Suprapubic skin (tissue), 4 donors: ENCODE results near the gene SPDYC. TPM values are rescaled to one million over a fixed set of nuclear protein-coding genes. Genes with fewer than 3 reads are reported as not detected.

Experiments used
- DNase-seq, 2 donors: peaks; one replicate each; pipeline ENCODE4 v3.0.0-alpha.2; 2019; ENCODE audit warnings: low spot score in 2 of 2
- H3K27ac ChIP-seq: fragments of 200-600 bp; sonication (generic); one replicate; pipeline ENCODE4 v1.5.1; 2019
- H3K27me3 ChIP-seq: fragments of 200-600 bp; sonication (generic); one replicate; pipeline ENCODE4 v1.5.1; 2019
- H3K36me3 ChIP-seq: fragments of 200-600 bp; sonication (generic); one replicate; pipeline ENCODE4 v1.5.1; 2019
- H3K4me1 ChIP-seq: fragments of 200-600 bp; sonication (generic); one replicate; pipeline ENCODE4 v1.5.1; 2019
- H3K4me3 ChIP-seq: fragments of 200-600 bp; sonication (generic); one replicate; pipeline ENCODE4 v1.5.1; 2019; ENCODE audit warnings: mild to moderate bottlenecking
- H3K9me3 ChIP-seq: fragments of 200-600 bp; sonication (generic); one replicate; pipeline ENCODE4 v1.5.1; 2019
- EP300 ChIP-seq: sonication (generic); formaldehyde crosslinking; IDR thresholded peaks from one replicate; pipeline ENCODE4 v1.6.1; 2017; ENCODE audit warnings: antibody characterized with exemption
- POLR2A ChIP-seq, 2 donors: fragments of 450-650 bp; IDR thresholded peaks; one replicate each; pipeline ENCODE4 v1.6.1; 2017; ENCODE audit warnings: antibody characterized with exemption in 2 of 2, mild to moderate bottlenecking in 2 of 2, moderate library complexity in 2 of 2
- POLR2AphosphoS5 ChIP-seq, 3 donors: sonication (generic); formaldehyde crosslinking; IDR thresholded peaks; one replicate each; pipeline ENCODE4 v1.6.1; 2017; ENCODE audit warnings: antibody characterized with exemption in 3 of 3
- WGBS: methylation state at CpG from one replicate; pipeline ENCODE4 v1.1.5; 2018; 5-methylcytosine and 5-hydroxymethylcytosine counted together
- total RNA-seq, 4 donors: library from RNA; depleted of rRNA; stranded (reverse); fragments of >200 nt; gene quantifications; one replicate each; pipeline ENCODE4 v1.1.0, GENCODE V29; 2016
- TF ChIP-seq, protein P1 (sequence below), 2 donors: fragments of 200-600 bp in 1 of 2; fragments of 450-650 bp in 1 of 2; sonication (generic) in 1 of 2; IDR thresholded peaks; one replicate each; pipeline ENCODE4 v1.5.1; 2016 to 2019; ENCODE audit warnings: antibody characterized with exemption in 2 of 2, mild to moderate bottlenecking in 1 of 2, moderate library complexity in 1 of 2

Gene SPDYC
- total RNA-seq, 4 donors from 2014 or later, result not detected

GRCh38 chr11:65209711-65210360, 39.8 kb downstream of the SPDYC start:
- H3K36me3 ChIP-seq, result peaks cover 72% of the 10 kb centered on the region
- 96% methylated on average over 8 of the region's 20 CpGs for WGBS
- no peaks in the 10 kb centered on the region for H3K9me3 ChIP-seq
- H3K27ac ChIP-seq, result no peak overlapping the region
- TF ChIP-seq, protein P1, sequence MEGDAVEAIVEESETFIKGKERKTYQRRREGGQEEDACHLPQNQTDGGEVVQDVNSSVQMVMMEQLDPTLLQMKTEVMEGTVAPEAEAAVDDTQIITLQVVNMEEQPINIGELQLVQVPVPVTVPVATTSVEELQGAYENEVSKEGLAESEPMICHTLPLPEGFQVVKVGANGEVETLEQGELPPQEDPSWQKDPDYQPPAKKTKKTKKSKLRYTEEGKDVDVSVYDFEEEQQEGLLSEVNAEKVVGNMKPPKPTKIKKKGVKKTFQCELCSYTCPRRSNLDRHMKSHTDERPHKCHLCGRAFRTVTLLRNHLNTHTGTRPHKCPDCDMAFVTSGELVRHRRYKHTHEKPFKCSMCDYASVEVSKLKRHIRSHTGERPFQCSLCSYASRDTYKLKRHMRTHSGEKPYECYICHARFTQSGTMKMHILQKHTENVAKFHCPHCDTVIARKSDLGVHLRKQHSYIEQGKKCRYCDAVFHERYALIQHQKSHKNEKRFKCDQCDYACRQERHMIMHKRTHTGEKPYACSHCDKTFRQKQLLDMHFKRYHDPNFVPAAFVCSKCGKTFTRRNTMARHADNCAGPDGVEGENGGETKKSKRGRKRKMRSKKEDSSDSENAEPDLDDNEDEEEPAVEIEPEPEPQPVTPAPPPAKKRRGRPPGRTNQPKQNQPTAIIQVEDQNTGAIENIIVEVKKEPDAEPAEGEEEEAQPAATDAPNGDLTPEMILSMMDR (IDR thresholded peaks at IDR 0.05), result no peak
- TF ChIP-seq POLR2A (IDR thresholded peaks at IDR 0.05) (no peak), POLR2AphosphoS5 (IDR thresholded peaks at IDR 0.05) (no peak), EP300 (no peak)
- no peaks in the 10 kb centered on the region for H3K4me1 ChIP-seq
- H3K27me3 ChIP-seq, result no peaks in the 10 kb centered on the region
- DNase-seq, result peak in 1 of 2 donors; percentile 69
- H3K4me3 ChIP-seq, result no peak overlapping the region

DNA sequence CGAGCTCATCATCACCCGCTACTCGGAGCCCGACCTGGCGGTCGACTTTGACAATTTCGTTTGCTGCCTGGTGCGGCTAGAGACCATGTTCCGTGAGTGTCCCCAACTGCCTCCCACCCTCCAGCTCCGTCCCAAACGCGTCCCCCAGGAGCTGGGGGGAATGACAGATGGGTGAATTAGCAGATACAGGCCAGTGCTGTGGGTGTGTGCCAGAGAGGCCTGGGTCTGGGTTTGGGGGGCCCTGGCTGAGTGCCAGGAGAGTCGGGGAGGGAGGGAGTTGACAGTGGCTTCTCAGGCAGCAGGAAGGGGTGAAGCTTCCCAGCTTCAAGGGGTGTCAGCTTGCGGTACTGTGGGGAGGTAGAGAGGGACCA, 40.3 kb downstream of the SPDYC start:
- TF ChIP-seq EP300 (no peak), POLR2A (IDR thresholded peaks at IDR 0.05) (no peak), POLR2AphosphoS5 (IDR thresholded peaks at IDR 0.05) (no peak)
- TF ChIP-seq, protein P1 (IDR thresholded peaks at IDR 0.05), result no peak
- Histone ChIP-seq H3K27ac (no peak overlapping the region), H3K4me3 (no peak overlapping the region), H3K4me1 (no peaks in the 10 kb centered on the region), H3K27me3 (no peaks in the 10 kb centered on the region), H3K36me3 (peaks cover 66% of the 10 kb centered on the region), H3K9me3 (no peaks in the 10 kb centered on the region)
- 86% methylated on average over 14 of the region's 14 CpGs for WGBS
- peak in 1 of 2 donors; percentile 63 for DNase-seq

DNA sequence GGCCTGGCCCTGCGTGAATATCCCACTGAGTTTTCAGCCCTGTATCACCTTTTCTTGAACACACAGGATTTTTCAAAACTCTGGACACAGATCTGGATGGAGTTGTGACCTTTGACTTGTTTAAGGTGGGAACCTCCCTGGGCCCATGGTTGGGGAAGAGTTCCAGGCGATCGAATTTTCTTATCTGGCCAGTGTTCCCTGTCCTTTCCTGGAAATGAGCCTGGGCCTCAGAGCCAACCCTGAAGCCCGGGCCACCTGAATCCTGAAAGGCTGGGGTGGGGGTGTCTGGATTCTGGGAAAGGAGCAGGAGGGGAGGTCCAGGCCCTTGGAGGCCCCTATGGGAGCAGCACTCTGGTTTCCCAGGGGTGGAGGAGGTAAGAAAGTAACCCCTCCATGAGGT, 40.7 kb downstream of the SPDYC start:
- Histone ChIP-seq H3K4me3 (no peak overlapping the region), H3K36me3 (peaks cover 62% of the 10 kb centered on the region), H3K27ac (no peak overlapping the region), H3K27me3 (no peaks in the 10 kb centered on the region), H3K4me1 (no peaks in the 10 kb centered on the region), H3K9me3 (no peaks in the 10 kb centered on the region)
- DNase-seq, result peak in 1 of 2 donors; percentile 69
- TF ChIP-seq POLR2AphosphoS5 (IDR thresholded peaks at IDR 0.05) (no peak), EP300 (no peak), POLR2A (IDR thresholded peaks at IDR 0.05) (no peak)
- TF ChIP-seq, protein P1 (IDR thresholded peaks at IDR 0.05), result no peak
- WGBS, result 83% methylated on average over 4 of the region's 4 CpGs

GRCh38 chr11:65211293-65212105, 41.5 kb downstream of the SPDYC start:
- H3K36me3 ChIP-seq, result peaks cover 55% of the 10 kb centered on the region
- no peaks in the 10 kb centered on the region for H3K4me1 ChIP-seq
- H3K27me3 ChIP-seq, result no peaks in the 10 kb centered on the region
- H3K4me3 ChIP-seq, result no peak overlapping the region
- TF ChIP-seq POLR2A (IDR thresholded peaks at IDR 0.05) (no peak), POLR2AphosphoS5 (IDR thresholded peaks at IDR 0.05) (no peak), EP300 (no peak)
- TF ChIP-seq, protein P1 (IDR thresholded peaks at IDR 0.05), result no peak
- H3K9me3 ChIP-seq, result no peaks in the 10 kb centered on the region
- WGBS, result 61% methylated on average over 28 of the region's 29 CpGs
- DNase-seq, result peak in 1 of 2 donors; percentile 76
- no peak overlapping the region for H3K27ac ChIP-seq

DNA sequence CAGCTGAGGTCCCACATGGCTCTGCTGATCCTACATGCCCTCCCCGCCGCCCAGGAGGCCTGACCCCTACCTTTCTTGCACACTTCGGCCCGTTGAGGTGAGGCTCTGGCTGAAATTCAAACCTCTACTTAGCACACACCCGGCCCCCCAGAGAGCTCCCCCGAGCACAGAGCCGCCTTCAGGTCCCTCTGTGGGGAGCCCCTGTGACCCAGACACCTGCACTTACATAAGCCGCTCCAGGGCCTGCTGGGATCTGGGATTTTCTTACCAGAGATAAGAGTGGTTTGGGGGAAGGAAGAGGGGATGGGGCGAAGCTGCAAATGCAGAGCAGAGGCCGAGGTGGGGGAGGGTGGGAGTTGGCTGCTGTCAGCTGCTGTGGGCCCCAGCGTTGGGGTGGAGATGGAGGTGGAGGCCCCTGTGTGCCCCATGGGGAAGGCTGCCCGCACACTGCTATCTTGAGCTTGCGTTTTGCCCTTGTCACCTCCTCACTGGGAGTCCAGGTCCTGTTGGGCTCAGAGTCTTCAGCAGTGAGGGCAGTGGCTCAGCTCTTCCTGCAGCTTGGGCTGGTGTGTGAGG, 42.3 kb downstream of the SPDYC start:
- TF ChIP-seq POLR2AphosphoS5 (IDR thresholded peaks at IDR 0.05) (no peak), EP300 (no peak), POLR2A (IDR thresholded peaks at IDR 0.05) (no peak)
- TF ChIP-seq, protein P1 (IDR thresholded peaks at IDR 0.05), result no peak
- Histone ChIP-seq H3K4me1 (no peaks in the 10 kb centered on the region), H3K36me3 (peaks cover 47% of the 10 kb centered on the region), H3K27ac (no peak overlapping the region), H3K9me3 (no peaks in the 10 kb centered on the region), H3K27me3 (no peaks in the 10 kb centered on the region), H3K4me3 (no peak overlapping the region)
- DNase-seq, result peak in 1 of 2 donors; percentile 75
- 80% methylated on average over 6 of the region's 13 CpGs for WGBS
